Activated CD4-positive, alpha-beta memory T cell treated with anti-CD3 and anti-CD28 coated beads for 36 hours (primary cell): Measurements from ENCODE around the gene WDCP. TPM values are rescaled to one million over a fixed set of nuclear protein-coding genes. Genes with fewer than 3 reads are reported as not detected.

Experiments
- CTCF ChIA-PET: fragments of 350-600 bp; sonication (Branson Sonifier 250); formaldehyde crosslinking; loops from one replicate; lab custom pipeline; 2021; ENCODE audit warnings: antibody characterized with exemption, inconsistent platforms; lab: Charles Lee
- POLR2A ChIA-PET: fragments of 350-600 bp; sonication (Branson Sonifier 250); formaldehyde crosslinking; loops from one replicate; lab custom pipeline; 2021; ENCODE audit warnings: antibody characterized with exemption; lab: Charles Lee
- DNase-seq: peaks from one replicate; pipeline ENCODE4 v3.0.0-alpha.2; 2020
- H3K27ac Mint-ChIP-seq: one replicate; pipeline ENCODE4 v1.8.0; 2021; ENCODE audit warnings: mixed read lengths
- H3K27me3 Mint-ChIP-seq: one replicate; pipeline ENCODE4 v1.8.0; 2021; ENCODE audit warnings: mixed read lengths
- H3K36me3 Mint-ChIP-seq: one replicate; pipeline ENCODE4 v1.8.0; 2021; ENCODE audit warnings: mixed read lengths
- H3K4me1 Mint-ChIP-seq: one replicate; pipeline ENCODE4 v1.8.0; 2021; ENCODE audit warnings: low read depth, mixed read lengths
- H3K4me3 Mint-ChIP-seq: one replicate; pipeline ENCODE4 v1.8.0; 2021; ENCODE audit warnings: mild to moderate bottlenecking, mixed read lengths
- H3K9me3 Mint-ChIP-seq: one replicate; pipeline ENCODE4 v1.8.0; 2021; ENCODE audit warnings: mixed read lengths
- intact Hi-C: fragments of 100-400 bp; cut with micrococcal nuclease; formaldehyde crosslinking; loops from one replicate; pipeline ENCODE4 v1.15.1; 2023
- total RNA-seq, 2 experiments: library from RNA; stranded (reverse); gene quantifications; one replicate each; pipeline ENCODE4 v1.2.3, GENCODE V29; 2021

Gene WDCP
- total RNA-seq, 2 experiments from 2014 or later, result 18.4 to 21.2 TPM

DNA sequence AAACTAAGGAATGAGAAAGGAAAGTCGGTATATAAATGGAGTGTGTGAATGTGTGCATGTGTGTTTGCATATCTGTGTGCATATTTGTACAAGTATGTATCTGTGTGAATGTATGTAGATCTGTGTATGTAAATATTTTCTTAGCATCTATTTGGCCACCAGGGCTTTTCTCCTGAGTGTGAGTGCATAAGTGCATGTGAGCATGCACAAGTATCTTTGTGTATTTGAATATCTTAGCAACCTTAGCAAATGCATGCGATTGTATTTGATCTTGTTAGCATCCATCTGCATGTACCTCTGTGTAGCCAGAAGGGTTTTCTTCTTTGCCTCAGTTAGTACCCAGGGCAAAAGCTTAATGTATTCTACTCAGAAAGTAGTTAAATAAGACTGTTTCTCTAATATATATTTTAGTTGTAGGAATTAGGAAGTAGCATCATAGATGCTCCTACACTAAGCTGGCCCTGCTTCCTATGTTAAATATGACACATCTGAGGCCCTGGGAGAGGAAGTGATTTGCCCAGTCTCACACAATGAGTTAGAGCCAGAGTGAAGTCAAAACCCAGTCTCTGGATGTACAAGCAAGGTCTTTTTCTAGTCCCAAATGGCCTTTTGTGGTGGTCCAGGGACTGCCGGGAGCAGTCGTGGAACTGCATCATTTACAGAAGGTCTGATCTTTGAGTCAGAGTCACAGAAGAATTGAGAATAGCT lies 11.5 kb upstream of the WDCP start:
- no peaks in the 10 kb centered on the region for H3K36me3 Mint-ChIP-seq
- peaks cover 7% of the 10 kb centered on the region for H3K4me1 Mint-ChIP-seq
- ChIA-PET POLR2A (interaction anchor here (0.6 kb wide), 1 partner anchor 350 kb away, joined by 3 read pairs; no protein-coding TSS in a partner anchor), CTCF (interaction anchor here (1.0 to 4.3 kb wide), 2 partner anchors 25 to 234 kb away, joined by 3 to 14 read pairs; partner anchors contain the start of gene TP53I3)
- H3K27me3 Mint-ChIP-seq, result no peaks in the 10 kb centered on the region
- H3K4me3 Mint-ChIP-seq, result no peak overlapping the region
- H3K27ac Mint-ChIP-seq, result no peak overlapping the region
- no peak for DNase-seq
- H3K9me3 Mint-ChIP-seq, result no peaks in the 10 kb centered on the region
- intact Hi-C loops, result no loop called here

DNA sequence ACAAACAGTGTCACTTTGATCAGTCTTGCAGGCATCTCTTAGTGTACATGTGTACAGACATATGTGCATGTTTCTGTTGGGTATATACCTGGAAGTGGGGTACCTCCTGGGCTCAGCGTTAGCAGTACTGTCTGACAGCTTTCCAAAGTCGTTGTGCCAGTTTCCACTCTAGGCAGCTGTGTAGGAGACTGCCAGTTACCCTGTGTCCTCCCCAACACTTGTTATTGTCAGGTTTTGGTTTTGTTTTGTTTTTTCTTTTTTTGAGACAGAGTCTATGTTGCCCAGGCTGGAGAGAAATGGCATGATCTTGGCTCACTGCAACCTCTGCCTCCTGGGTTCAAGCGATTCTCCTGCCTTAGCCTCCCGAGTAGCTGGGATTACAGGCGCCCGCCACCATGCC lies 8.6 kb upstream of the WDCP start:
- no peak for DNase-seq
- POLR2A ChIA-PET, result no interaction called here

DNA sequence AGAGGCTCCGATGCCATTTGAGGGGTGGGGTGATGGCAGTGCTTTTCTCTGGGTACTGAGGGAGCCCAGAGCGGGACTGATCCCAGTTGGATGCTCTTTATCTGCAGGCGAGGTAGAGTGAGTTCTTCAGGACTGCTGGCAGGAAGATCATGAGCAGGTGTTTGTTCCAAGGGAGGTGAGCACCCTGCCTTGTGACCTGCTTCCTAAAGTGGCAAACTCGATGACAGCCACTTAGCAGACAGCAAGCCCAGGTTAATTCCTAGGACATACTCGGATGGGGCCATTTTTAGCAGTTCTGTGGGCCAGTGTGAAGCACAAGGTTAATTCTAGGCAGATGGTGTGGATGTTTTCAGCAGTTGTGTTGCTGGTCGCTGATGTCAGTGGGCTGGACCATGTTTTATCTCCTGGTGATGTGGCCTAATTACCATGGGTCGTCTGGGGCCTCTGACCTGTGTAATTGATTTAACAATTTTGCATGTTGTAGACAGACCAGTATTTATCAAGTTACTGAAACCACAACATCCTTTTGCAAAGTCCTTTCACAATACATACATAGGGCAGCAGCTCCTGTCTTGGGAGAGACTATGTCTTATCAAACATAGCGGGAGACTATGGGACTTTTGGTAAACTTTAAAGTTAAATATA lies 7.3 kb upstream of the WDCP start:
- POLR2A ChIA-PET, result no interaction called here
- no peak overlapping the region for H3K4me3 Mint-ChIP-seq
- no peaks in the 10 kb centered on the region for H3K36me3 Mint-ChIP-seq
- CTCF ChIA-PET, result interaction anchor here (1.8 kb wide), 1 partner anchor 30 kb away, joined by 6 read pairs; the partner anchor contains the start of gene TP53I3
- intact Hi-C loops, result no loop called here
- H3K27me3 Mint-ChIP-seq, result no peaks in the 10 kb centered on the region
- no peak overlapping the region for H3K27ac Mint-ChIP-seq
- no peaks in the 10 kb centered on the region for H3K9me3 Mint-ChIP-seq
- no peak for DNase-seq
- H3K4me1 Mint-ChIP-seq, result no peaks in the 10 kb centered on the region

More for the DNA sequence above, 8.6 kb upstream of the WDCP start:
- Mint-ChIP-seq H3K9me3 (no peaks in the 10 kb centered on the region), H3K36me3 (no peaks in the 10 kb centered on the region), H3K27me3 (no peaks in the 10 kb centered on the region), H3K27ac (no peak overlapping the region), H3K4me1 (peaks cover 4% of the 10 kb centered on the region), H3K4me3 (no peak overlapping the region)
- CTCF ChIA-PET, result no interaction called here
- intact Hi-C loops, result no loop called here

DNA sequence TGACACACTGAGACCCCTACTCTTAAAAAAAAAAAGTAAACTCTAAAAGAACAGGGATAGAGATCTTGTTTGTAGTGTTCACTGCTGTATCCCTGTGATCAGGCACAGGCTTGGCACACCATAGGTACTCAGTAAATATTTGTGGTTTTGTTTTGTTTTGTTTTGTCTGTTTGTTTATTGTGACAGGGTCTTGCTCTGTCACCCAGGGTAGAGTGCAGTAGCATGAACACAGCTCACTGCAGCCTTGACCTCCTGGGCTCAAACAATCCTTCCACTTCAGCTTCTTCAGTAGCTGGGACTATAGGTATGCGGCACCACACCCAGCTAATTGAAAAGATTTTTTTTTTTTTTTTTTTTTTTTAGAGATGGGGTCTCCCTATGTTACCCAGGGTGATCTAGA lies 5.8 kb upstream of the WDCP start:
- no peak overlapping the region for H3K27ac Mint-ChIP-seq
- H3K9me3 Mint-ChIP-seq, result no peaks in the 10 kb centered on the region
- no peak overlapping the region for H3K4me3 Mint-ChIP-seq
- ChIA-PET POLR2A (no interaction called here), CTCF (no interaction called here)
- H3K27me3 Mint-ChIP-seq, result peaks cover 2% of the 10 kb centered on the region
- no peak for DNase-seq
- H3K36me3 Mint-ChIP-seq, result no peaks in the 10 kb centered on the region
- H3K4me1 Mint-ChIP-seq, result peaks cover 3% of the 10 kb centered on the region
- intact Hi-C loops, result no loop called here

DNA sequence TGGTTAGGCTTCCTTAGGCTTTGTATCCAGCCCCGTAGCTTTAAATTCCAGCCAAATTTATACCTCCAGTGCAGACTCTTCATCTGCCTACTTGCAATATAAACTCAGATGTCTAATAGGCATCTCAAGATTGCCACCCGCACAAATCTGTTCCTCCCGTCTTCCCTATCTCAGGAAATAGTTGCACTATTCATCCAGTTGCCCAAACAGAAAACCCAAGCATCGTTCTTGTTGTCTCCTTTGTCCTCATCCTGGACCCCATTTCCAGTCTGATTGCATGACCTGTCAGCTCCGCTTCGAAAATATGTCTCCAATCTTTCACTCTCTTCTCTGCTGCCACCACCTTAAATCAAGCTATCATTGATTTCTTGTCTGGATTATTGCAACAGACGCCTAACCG lies 4.6 kb upstream of the WDCP start:
- no peak for DNase-seq
- peaks cover 8% of the 10 kb centered on the region for H3K4me1 Mint-ChIP-seq
- H3K4me3 Mint-ChIP-seq, result no peak overlapping the region
- H3K27me3 Mint-ChIP-seq, result peaks cover 3% of the 10 kb centered on the region
- ChIA-PET CTCF (interaction anchor here (1.7 kb wide), 1 partner anchor 228 kb away, joined by 5 read pairs; no protein-coding TSS in a partner anchor), POLR2A (no interaction called here)
- no peaks in the 10 kb centered on the region for H3K9me3 Mint-ChIP-seq
- H3K36me3 Mint-ChIP-seq, result no peaks in the 10 kb centered on the region
- intact Hi-C loops, result no loop called here
- H3K27ac Mint-ChIP-seq, result no peak overlapping the region

DNA sequence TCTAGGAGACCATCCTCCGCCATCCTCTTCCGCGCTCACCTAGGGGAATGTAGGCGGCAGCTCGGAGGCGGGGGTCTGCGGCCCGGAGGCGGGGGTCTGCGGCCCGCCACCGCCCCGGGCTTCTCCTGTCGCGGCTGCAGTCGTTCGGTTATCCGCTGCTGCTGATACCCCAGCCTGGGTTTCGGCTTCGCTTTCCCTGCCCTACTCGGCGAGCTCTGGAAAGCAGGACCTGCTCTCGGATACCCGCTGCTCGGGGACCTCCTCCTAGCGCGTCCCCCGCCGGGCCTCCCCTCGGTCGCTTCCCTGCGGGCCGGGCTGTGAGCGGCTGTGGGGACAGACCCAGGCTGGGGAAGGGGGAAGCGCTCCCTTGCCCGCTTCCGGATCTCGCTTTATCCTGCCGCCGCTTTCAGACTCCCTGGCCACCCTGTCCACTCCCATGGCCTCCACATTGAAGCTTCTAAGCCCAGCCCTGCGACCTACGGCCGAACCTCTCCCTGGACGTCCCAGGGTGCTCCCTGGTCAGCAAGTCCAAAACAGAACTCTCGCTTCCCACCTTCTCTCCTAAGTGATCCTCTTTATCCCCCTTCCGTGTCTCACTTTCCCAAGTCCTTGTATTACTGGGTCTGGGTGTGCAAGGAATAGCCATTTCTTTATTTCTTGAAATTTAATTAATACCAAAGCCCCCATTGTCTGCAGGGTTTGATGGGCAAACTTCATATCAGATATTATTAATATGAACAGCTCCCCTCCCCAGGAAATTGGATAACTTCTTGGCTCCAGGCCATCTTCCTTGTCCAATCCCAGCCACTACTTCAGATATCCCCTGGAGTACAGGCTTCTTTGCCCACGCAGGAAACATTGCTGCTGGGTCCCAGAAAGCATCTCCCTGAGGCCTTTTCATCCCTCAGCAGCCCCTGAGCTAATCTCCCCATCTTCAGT lies 3.1 kb upstream of the WDCP start:
- DNase-seq, result peak; percentile 31
- H3K36me3 Mint-ChIP-seq, result no peaks in the 10 kb centered on the region
- ChIA-PET POLR2A (interaction anchor here (0.8 to 1.6 kb wide), 2 partner anchors 27 to 123 kb away, joined by 3 to 4 read pairs; partner anchors contain the start of gene ATAD2B), CTCF (interaction anchor here (1.7 to 1.8 kb wide), 2 partner anchors 34 to 226 kb away, joined by 5 to 10 read pairs; partner anchors contain the start of gene TP53I3)
- intact Hi-C loops, result no loop called here
- no peak overlapping the region for H3K4me3 Mint-ChIP-seq
- H3K27me3 Mint-ChIP-seq, result peaks cover 3% of the 10 kb centered on the region
- H3K27ac Mint-ChIP-seq, result no peak overlapping the region
- H3K9me3 Mint-ChIP-seq, result no peaks in the 10 kb centered on the region
- H3K4me1 Mint-ChIP-seq, result peaks cover 15% of the 10 kb centered on the region

DNA sequence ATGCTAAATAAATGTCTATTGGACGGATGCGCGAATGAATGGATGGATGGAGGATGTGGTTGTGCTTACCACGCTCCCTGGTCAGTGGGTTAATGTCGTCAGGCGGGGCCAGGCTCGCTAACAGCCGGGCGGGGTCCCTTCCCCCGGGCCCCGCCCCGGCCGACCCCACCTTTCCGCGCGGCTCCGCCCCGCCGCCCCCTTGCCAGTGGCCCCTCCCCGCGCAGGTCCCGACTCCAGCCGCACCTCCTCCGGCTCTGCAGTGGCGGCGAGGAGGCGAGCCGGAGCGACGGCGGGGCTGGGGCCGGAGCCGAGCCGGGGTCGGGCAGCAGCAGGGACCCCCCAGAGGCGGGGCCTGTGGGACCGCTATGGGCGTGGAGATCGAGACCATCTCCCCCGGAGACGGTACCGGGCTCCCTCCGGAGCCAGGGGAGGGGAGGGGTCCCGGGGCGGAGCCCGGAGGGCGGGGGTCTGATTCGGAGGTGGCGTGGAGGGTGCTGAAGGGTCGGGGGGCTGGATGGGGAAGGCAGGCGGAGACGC lies 2.4 kb upstream of the WDCP start, which contains the start of gene FKBP1B:
FKBP1B (plus strand) TSS at position 257 of the 537 bp plus-strand sequence; CDS start at position 366, 109 bp downstream.
- ChIA-PET CTCF (interaction anchor here (1.2 to 1.8 kb wide), 2 partner anchors 34 to 122 kb away, joined by 6 to 10 read pairs; partner anchors contain the start of genes ATAD2B and TP53I3), POLR2A (interaction anchor here (0.8 to 1.6 kb wide), 2 partner anchors 27 to 123 kb away, joined by 3 to 4 read pairs; partner anchors contain the start of gene ATAD2B)
- Mint-ChIP-seq H3K36me3 (no peaks in the 10 kb centered on the region), H3K4me1 (peaks cover 18% of the 10 kb centered on the region), H3K27ac (no peak within 1 kb of the TSS), H3K27me3 (peaks cover 3% of the 10 kb centered on the region), H3K9me3 (no peaks in the 10 kb centered on the region), H3K4me3 (no peak within 1 kb of the TSS)
- intact Hi-C loops, result no loop called here
- DNase-seq, result peak; percentile 75

DNA sequence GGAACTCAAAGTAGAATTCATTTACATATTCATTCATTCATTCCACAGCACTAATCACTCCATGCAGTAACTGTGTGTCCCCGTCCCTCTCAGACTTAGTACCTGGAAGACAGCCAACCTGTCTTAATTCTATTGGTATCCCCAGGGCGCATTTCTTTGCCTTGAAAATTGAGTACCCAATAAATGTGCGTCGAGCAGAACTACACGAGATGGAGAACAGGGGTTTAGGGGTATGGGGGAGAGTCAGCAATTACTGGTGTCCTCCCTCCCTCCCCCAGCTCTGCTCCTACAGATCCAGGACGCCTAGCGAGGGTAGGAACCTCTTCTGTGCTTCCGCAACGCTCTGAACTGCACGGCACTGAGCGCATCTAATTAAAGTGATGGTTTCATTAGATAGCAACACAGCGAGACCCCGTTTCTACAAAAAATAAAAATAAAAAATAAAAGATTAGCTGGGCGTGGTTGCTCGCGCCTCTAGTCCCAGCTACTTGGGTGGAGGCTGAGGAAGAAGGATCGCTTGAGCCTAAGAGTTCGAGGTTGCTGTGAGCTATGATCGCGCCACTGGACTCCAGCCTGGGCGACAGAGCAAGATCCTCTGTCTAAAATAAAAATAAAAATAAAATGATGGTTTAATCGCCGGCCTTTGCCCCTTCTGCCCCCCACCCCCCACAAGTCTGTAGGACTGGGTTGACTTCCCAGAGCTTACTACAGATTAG lies 1.7 kb upstream of the WDCP start:
- no peaks in the 10 kb centered on the region for H3K9me3 Mint-ChIP-seq
- no peak overlapping the region for H3K4me3 Mint-ChIP-seq
- H3K4me1 Mint-ChIP-seq, result peaks cover 18% of the 10 kb centered on the region
- no peak for DNase-seq
- POLR2A ChIA-PET, result interaction anchor here (1.6 kb wide), 1 partner anchor 122 kb away, joined by 4 read pairs; the partner anchor contains the start of gene ATAD2B
- intact Hi-C loops, result no loop called here
- H3K27ac Mint-ChIP-seq, result no peak overlapping the region
- CTCF ChIA-PET, result interaction anchor here (0.9 to 1.8 kb wide), 3 partner anchors 28 to 122 kb away, joined by 3 to 10 read pairs (median 6); partner anchors contain the start of genes ATAD2B and TP53I3
- peaks cover 3% of the 10 kb centered on the region for H3K27me3 Mint-ChIP-seq
- H3K36me3 Mint-ChIP-seq, result no peaks in the 10 kb centered on the region

DNA sequence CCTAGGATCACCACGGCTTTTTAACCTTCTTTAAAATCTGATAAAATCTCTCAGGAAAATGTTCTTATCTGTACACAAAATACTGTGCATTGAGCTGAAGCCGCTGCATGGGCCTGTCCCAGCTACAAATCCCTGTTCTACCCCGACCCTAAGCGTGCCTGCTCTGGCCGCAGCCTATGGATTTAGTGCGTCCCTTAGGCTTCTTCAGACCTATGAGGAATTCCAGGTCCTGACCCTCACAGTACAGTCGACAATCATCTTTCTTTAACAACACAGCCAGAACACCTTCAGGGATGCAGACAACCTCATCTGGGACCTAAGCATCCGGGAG lies 477 bp upstream of the WDCP start:
- Mint-ChIP-seq H3K36me3 (no peaks in the 10 kb centered on the region), H3K4me3 (peak overlapping the region; percentile 95), H3K9me3 (no peaks in the 10 kb centered on the region), H3K27me3 (peaks cover 3% of the 10 kb centered on the region), H3K4me1 (peaks cover 21% of the 10 kb centered on the region), H3K27ac (peak overlapping the region; percentile 74)
- ChIA-PET POLR2A (interaction anchor here (0.6 to 1.8 kb wide), 10 partner anchors 11 to 291 kb away, joined by 3 to 34 read pairs (median 4); partner anchors contain the start of genes ATAD2B, FAM228B, SF3B6 and TP53I3), CTCF (interaction anchor here (0.7 to 1.6 kb wide), 5 partner anchors 13 to 231 kb away, joined by 3 to 19 read pairs (median 3); partner anchors contain the start of genes ATAD2B and TP53I3)
- intact Hi-C loops, result loop anchor here (1.0 to 2.0 kb wide), 6 partner anchors 13 to 120 kb away; partner anchors contain the start of genes ATAD2B, FAM228B, PFN4 and SF3B6
- no peak for DNase-seq

DNA sequence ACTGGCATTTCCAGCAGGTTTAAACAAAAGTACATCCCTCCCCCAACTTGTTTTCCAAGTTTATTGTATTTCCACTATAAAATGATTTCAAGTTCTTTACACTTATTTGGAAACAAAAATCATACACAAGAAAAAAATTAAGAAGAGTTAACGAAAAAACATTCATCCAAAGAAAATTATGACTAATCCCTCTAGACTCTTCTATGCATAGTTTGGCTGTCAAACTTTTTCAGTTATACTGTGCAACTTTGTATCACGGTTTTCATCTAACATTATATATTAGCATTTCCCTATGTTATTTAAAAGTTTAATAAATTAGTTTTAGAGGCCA lies 627 bp downstream of the WDCP start:
- ChIA-PET CTCF (interaction anchor here (0.7 to 1.6 kb wide), 3 partner anchors 37 to 222 kb away, joined by 4 to 19 read pairs (median 15); partner anchors contain the start of genes ATAD2B and TP53I3), POLR2A (interaction anchor here (1.1 to 1.8 kb wide), 6 partner anchors 14 to 120 kb away, joined by 3 to 34 read pairs (median 10); partner anchors contain the start of genes ATAD2B, SF3B6, TP53I3 and UBXN2A)
- Mint-ChIP-seq H3K27ac (no peak overlapping the region), H3K4me3 (peak overlapping the region; percentile 95), H3K4me1 (peaks cover 21% of the 10 kb centered on the region), H3K27me3 (peaks cover 3% of the 10 kb centered on the region), H3K9me3 (no peaks in the 10 kb centered on the region), H3K36me3 (no peaks in the 10 kb centered on the region)
- no peak for DNase-seq
- intact Hi-C loops, result loop anchor here (2.0 kb wide), 3 partner anchors 38 to 106 kb away; partner anchors contain the start of genes FAM228B, PFN4, TP53I3 and UBXN2A
